Measurements from ENCODE around the gene POPDC2. TPM values are rescaled to one million over a fixed set of nuclear protein-coding genes. Genes with fewer than 3 reads are reported as not detected.

Gene POPDC2
- total and polyA plus RNA-seq, 2 donors from 2014 or later = 3.2 to 7.3 TPM

DNA sequence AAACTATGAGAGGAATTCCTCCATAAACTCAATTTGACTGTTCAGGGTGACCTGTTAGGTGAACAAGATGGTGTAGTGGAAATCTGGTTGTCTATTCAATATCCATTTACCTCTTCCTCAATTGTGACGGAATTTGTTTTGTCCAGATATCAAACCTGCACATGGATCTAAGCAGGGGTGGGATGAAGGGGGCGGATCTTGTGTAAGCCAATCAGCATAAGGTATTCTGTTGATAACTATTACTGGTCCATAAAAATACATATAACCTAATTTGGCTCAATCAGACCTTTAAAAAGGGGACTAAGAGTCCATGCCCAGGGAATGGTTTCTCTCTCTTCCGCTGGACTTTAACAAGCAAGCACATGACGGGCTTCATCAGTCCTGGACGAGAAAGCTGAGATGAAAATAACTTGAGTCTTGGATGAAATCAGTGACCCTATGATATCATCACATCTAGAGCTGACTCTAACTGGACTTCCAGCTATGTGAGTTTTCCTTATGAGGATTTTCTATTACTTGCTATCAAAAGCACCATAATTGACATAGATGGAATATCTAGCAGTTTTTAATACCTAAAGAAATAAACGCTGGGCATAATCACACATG lies 5.7 kb upstream of the POPDC2 start:
- Histone ChIP-seq H3K4me1 (ENCODE audit: control insufficient read depth in 2 of 3, insufficient read depth in 2 of 3, low read depth in 1 of 3, low read length in 3 of 3) (peaks cover 0 to 5% (median 0%) of the 10 kb centered on the region in 3 donors), H3K9ac (ENCODE audit: low read length in 3 of 3) (no peak overlapping the region), H3K27ac (ENCODE audit: low read depth in 2 of 2, low read length in 2 of 2) (no peak overlapping the region), H3K27me3 (ENCODE audit: control insufficient read depth, insufficient read depth, low read length) (no peaks in the 10 kb centered on the region), H3K4me3 (ENCODE audit: low read length in 3 of 3) (no peak overlapping the region), H3K36me3 (ENCODE audit: control insufficient read depth in 2 of 3, insufficient read depth in 3 of 3, low read length in 3 of 3) (peaks cover 0 to 7% (median 0%) of the 10 kb centered on the region in 3 donors), H3K9me3 (ENCODE audit: control insufficient read depth in 2 of 3, insufficient read depth in 1 of 3, low read length in 3 of 3) (no peaks in the 10 kb centered on the region)
- DNase-seq (no peak), FAIRE-seq (no peak)
- intact Hi-C loops (cut with DNase I) = no loop called here
- TF ChIP-seq, protein P1, sequence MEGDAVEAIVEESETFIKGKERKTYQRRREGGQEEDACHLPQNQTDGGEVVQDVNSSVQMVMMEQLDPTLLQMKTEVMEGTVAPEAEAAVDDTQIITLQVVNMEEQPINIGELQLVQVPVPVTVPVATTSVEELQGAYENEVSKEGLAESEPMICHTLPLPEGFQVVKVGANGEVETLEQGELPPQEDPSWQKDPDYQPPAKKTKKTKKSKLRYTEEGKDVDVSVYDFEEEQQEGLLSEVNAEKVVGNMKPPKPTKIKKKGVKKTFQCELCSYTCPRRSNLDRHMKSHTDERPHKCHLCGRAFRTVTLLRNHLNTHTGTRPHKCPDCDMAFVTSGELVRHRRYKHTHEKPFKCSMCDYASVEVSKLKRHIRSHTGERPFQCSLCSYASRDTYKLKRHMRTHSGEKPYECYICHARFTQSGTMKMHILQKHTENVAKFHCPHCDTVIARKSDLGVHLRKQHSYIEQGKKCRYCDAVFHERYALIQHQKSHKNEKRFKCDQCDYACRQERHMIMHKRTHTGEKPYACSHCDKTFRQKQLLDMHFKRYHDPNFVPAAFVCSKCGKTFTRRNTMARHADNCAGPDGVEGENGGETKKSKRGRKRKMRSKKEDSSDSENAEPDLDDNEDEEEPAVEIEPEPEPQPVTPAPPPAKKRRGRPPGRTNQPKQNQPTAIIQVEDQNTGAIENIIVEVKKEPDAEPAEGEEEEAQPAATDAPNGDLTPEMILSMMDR (IDR thresholded peaks at IDR 0.05; ENCODE audit: borderline replicate concordance, extremely low read depth, insufficient read depth) = no peak

DNA sequence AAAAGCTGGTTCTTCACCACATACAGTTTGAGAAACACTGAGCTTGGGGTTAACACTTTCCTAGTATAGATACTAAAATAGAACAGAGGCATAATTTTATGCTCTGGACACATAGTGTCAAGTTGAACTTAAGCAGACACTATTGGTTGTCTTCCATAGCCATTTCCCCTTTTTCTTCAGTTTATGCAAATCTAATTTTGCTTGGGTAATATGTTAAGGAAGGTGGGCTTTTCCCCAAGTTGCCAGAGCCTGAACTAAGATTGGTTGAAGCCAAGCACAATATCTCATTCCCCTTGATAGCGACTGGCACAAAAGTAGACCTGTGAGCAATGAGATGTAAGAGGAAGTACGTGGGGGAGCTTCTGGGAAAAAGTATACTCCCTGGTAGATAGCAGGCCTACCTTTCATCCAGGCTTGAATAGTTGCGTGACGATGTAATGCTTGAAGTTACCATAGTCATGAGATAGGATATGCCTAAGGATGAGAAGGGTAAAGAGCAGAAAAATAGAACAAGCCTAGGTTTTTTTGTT lies 4.5 kb upstream of the POPDC2 start:
- Histone ChIP-seq H3K27me3 (ENCODE audit: control insufficient read depth, insufficient read depth, low read length) (no peaks in the 10 kb centered on the region), H3K9me3 (ENCODE audit: control insufficient read depth in 2 of 3, insufficient read depth in 1 of 3, low read length in 3 of 3) (no peaks in the 10 kb centered on the region), H3K36me3 (ENCODE audit: control insufficient read depth in 2 of 3, insufficient read depth in 3 of 3, low read length in 3 of 3) (peaks cover 0 to 7% (median 0%) of the 10 kb centered on the region in 3 donors), H3K9ac (ENCODE audit: low read length in 3 of 3) (no peak overlapping the region), H3K27ac (ENCODE audit: low read depth in 2 of 2, low read length in 2 of 2) (no peak overlapping the region), H3K4me1 (ENCODE audit: control insufficient read depth in 2 of 3, insufficient read depth in 2 of 3, low read depth in 1 of 3, low read length in 3 of 3) (peaks cover 0 to 3% (median 0%) of the 10 kb centered on the region in 3 donors), H3K4me3 (ENCODE audit: low read length in 3 of 3) (no peak overlapping the region)
- TF ChIP-seq, protein P1 (IDR thresholded peaks at IDR 0.05; ENCODE audit: borderline replicate concordance, extremely low read depth, insufficient read depth) = no peak
- intact Hi-C loops (cut with DNase I) = no loop called here
- FAIRE-seq = no peak
- DNase-seq = no peak

DNA sequence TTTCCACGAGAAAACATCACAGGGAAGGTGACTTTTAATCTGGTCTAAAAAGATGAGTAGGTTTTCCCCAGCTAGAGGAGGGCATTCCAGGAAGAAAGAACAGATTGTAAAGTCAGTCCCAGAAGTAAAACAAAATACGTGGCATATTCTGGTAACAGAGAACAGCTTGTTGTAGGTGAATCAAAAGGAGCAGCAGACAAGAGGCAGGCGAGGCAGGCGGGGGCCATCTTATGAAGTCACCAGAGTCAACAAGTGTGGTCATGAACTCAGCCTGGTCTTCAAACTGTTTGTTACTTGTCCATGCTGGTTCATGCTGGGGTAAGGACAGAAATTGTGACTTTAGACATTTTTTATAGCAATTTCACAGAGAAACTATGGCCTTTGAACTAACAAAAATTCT lies 4.0 kb upstream of the POPDC2 start:
- DNase-seq (no peak), FAIRE-seq (no peak)
- Histone ChIP-seq H3K27me3 (ENCODE audit: control insufficient read depth, insufficient read depth, low read length) (no peaks in the 10 kb centered on the region), H3K36me3 (ENCODE audit: control insufficient read depth in 2 of 3, insufficient read depth in 3 of 3, low read length in 3 of 3) (peaks cover 0 to 7% (median 0%) of the 10 kb centered on the region in 3 donors), H3K9me3 (ENCODE audit: control insufficient read depth in 2 of 3, insufficient read depth in 1 of 3, low read length in 3 of 3) (no peaks in the 10 kb centered on the region), H3K4me1 (ENCODE audit: control insufficient read depth in 2 of 3, insufficient read depth in 2 of 3, low read depth in 1 of 3, low read length in 3 of 3) (peaks cover 0 to 4% (median 0%) of the 10 kb centered on the region in 3 donors), H3K27ac (ENCODE audit: low read depth in 2 of 2, low read length in 2 of 2) (no peak overlapping the region), H3K4me3 (ENCODE audit: low read length in 3 of 3) (no peak overlapping the region), H3K9ac (ENCODE audit: low read length in 3 of 3) (no peak overlapping the region)
- intact Hi-C loops (cut with DNase I) = no loop called here
- TF ChIP-seq, protein P1 (IDR thresholded peaks at IDR 0.05; ENCODE audit: borderline replicate concordance, extremely low read depth, insufficient read depth) = no peak

Data from kidney (tissue), 14 donors.